ENCODE measurements around the gene SYTL3. TPM values are rescaled to one million over a fixed set of nuclear protein-coding genes. Genes with fewer than 3 reads are reported as not detected.

Gene SYTL3
- total and polyA plus RNA-seq, 2 donors (not counting 1 experiment from before 2014, with no cell fraction given), result 1.1 to 5.4 TPM

DNA sequence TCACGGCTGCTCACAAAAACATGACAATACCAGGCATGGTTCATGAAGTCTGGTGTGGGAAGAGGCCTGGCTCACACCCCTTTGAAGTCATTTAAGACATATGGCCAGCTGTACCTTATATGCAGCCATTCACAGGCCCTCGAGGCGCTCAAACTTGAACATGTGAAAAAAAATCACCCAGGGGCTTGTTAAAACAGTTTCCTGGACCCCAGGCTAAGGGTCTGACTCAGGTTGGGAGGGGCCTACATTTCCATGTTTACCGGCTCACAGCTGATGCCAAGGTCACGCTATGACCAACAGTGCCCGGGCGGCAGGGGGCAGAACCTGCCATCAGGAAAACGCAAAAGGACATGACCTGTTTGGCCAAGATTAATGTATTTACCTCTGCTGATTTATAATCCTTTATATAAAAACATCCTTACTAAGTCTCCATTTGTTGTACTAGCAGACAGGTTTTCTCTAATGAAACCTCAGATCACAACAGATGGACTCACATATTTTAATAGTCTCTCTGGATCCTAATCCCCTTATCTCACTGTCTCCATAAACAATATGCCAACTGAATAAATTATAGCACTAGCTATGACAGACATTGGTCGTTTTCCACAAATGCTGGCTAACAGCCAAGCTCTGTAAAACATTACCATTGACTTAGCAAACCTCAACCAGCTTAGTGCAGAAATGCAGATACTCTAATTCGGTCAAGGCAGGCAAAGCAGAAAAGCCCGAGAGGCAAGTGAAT, 149.4 kb downstream of the SYTL3 start:
- Mint-ChIP-seq H3K4me3 (peak overlapping the region; percentile 77), H3K27me3 (no peaks in the 10 kb centered on the region), H3K4me1 (peaks cover 93% of the 10 kb centered on the region), H3K9me3 (ENCODE audit: insufficient read depth) (no peaks in the 10 kb centered on the region), H3K27ac (peak overlapping the region; percentile 80)
- WGBS (ENCODE audit: insufficient coverage), result 66% methylated on average over 7 of the region's 11 CpGs
- ChIA-PET POLR2A (interaction anchor here (0.6 to 1.6 kb wide), 8 partner anchors 8 to 172 kb away, joined by 3 to 9 read pairs (median 4); partner anchors contain the start of gene EZR), CTCF (interaction anchor here (0.6 to 8.1 kb wide), 14 partner anchors 9 to 305 kb away, joined by 3 to 79 read pairs (median 4); no protein-coding TSS in a partner anchor)
- peaks cover 0 to 5% (median 0%) of the 10 kb centered on the region in 3 donors for H3K9me3 ChIP-seq (ENCODE audit: control extremely low read depth in 1 of 3, control insufficient read depth in 2 of 3, insufficient read depth in 1 of 3, low read length in 2 of 3)
- peak overlapping the region; percentile 11 for H3K9ac ChIP-seq (ENCODE audit: low read length)
- ATAC-seq (ENCODE audit: low read depth), result no peak
- H3K4me1 ChIP-seq (ENCODE audit: control insufficient read depth in 2 of 2, insufficient read depth in 2 of 2, low read length in 2 of 2), result peaks cover 94% of the 10 kb centered on the region in 2 donors
- H4K20me1 ChIP-seq (ENCODE audit: control insufficient read depth, insufficient read depth, low read length, poor library complexity, severe bottlenecking), result peaks cover 79% of the 10 kb centered on the region
- TF ChIP-seq, protein P1, sequence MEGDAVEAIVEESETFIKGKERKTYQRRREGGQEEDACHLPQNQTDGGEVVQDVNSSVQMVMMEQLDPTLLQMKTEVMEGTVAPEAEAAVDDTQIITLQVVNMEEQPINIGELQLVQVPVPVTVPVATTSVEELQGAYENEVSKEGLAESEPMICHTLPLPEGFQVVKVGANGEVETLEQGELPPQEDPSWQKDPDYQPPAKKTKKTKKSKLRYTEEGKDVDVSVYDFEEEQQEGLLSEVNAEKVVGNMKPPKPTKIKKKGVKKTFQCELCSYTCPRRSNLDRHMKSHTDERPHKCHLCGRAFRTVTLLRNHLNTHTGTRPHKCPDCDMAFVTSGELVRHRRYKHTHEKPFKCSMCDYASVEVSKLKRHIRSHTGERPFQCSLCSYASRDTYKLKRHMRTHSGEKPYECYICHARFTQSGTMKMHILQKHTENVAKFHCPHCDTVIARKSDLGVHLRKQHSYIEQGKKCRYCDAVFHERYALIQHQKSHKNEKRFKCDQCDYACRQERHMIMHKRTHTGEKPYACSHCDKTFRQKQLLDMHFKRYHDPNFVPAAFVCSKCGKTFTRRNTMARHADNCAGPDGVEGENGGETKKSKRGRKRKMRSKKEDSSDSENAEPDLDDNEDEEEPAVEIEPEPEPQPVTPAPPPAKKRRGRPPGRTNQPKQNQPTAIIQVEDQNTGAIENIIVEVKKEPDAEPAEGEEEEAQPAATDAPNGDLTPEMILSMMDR (IDR thresholded peaks at IDR 0.05), result no peak
- no peak for TF ChIP-seq EZH2 (IDR thresholded peaks at IDR 0.05; ENCODE audit: borderline replicate concordance, insufficient read depth, low read depth, low read length, poor library complexity, severe bottlenecking)
- peak overlapping the region; percentile 50 for H3K4me2 ChIP-seq (replicated peaks; ENCODE audit: low read depth, low read length, poor library complexity, severe bottlenecking)
- H2AFZ ChIP-seq (ENCODE audit: insufficient read depth, low read depth, low read length, poor library complexity, severe bottlenecking), result no peak overlapping the region
- H3K27ac ChIP-seq (ENCODE audit: low read length in 2 of 2), result peak overlapping the region; percentile 26 to 42
- peaks cover 98% of the 10 kb centered on the region for H3K79me2 ChIP-seq (ENCODE audit: control insufficient read depth, insufficient read depth, low read length)
- H3K4me3 ChIP-seq (ENCODE audit: control extremely low read depth in 1 of 5, extremely low read depth in 1 of 5, insufficient read depth in 1 of 5, low read depth in 2 of 5, low read length in 4 of 5), result peak overlapping the region in 1 of 5 experiments; percentile 12
- DNase-seq, result no peak
- H3K36me3 ChIP-seq (replicated peaks in 1 of 2; ENCODE audit: control extremely low read depth in 1 of 2, control insufficient read depth in 1 of 2, extremely low read depth in 1 of 2, insufficient read depth in 2 of 2, low read length in 1 of 2), result peaks cover 8 to 47% of the 10 kb centered on the region in 2 experiments
- intact Hi-C loops (cut with micrococcal nuclease), result loop anchor here (1.0 to 5.0 kb wide), 3 partner anchors 10 to 82 kb away; no protein-coding TSS in a partner anchor
- H3K27me3 ChIP-seq (replicated peaks in 1 of 4; ENCODE audit: control extremely low read depth in 1 of 4, control insufficient read depth in 3 of 4, insufficient read depth in 4 of 4, low read length in 3 of 4), result no peaks in the 10 kb centered on the region

Measured in B cell (primary cell).